HG02678 (cell line): ENCODE results near the gene KRTAP2-4.
"Not testable (repeated sequence)": the region's sequence is repeated elsewhere in the genome, so short reads cannot be mapped to it uniquely, and the experiment has no call there.

ENCODE experiments used
- ATAC-seq: cut with Tn5 transposase; IDR thresholded peaks from one replicate; pipeline ENCODE4 v1.9.1; 2021; ENCODE audit warnings: mild to moderate bottlenecking, moderate library complexity; ENCODE audit not compliant: unreplicated experiment

The KRTAP2-4 gene, protein sequence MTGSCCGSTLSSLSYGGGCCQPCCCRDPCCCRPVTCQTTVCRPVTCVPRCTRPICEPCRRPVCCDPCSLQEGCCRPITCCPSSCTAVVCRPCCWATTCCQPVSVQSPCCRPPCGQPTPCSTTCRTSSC

DNA sequence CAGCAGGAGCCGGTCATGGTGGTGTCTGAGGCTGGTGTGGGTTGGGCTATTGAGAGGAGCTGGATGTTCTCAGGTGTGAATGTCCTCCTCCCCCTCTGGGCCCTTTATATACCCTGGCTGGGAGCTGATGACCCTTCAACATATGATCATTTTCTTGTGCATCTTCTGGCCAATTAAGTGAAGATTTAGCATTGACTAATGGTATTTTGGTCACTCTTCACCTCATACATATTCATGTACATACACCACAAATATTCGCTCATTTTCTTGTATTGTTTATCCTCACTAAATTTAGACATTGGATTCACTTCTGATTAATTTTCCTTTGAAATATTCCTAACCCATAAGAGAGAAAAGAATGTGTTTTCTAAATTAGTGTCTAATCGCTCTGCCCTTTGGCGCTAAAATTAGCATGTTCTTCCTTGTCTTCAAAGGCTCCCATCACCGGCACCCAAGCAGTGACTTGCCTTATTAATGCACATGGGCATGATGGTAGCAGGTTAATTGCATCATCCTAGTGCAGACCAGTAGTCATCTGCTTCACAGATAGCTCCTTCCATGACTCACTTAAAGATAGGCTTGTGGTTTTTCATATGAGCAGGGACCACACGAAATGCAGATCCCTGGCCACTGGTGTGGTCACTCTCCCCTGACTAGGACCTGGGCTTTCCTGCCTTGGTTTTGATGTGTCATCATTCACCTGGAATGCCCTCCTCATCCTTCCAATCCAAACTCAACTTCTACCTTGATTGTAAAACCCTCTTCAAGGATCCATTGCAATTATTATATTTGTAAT is at the start of gene KRTAP2-4:
Gene KRTAP2-4 (minus strand): TSS at position 51 of the 796 bp plus-strand sequence. CDS start 34 bp downstream, at position 17.
- ATAC-seq: no peak

- no peak for ATAC-seq
These were observed 45.6 kb upstream of the KRTAP2-4 start for GRCh38 chr17:41111151-41111885.

GRCh38 chr17:41108728-41109386 is 43.2 kb upstream of the KRTAP2-4 start:
- ATAC-seq: not testable (repeated sequence)

- ATAC-seq: no peak
These were observed 42.3 kb upstream of the KRTAP2-4 start for GRCh38 chr17:41107941-41108450.

GRCh38 chr17:41105347-41105746 is 39.7 kb upstream of the KRTAP2-4 start, which contains the start of gene KRTAP4-9:
Gene KRTAP4-9 (plus strand): TSS chr17:41105389. CDS start chr17:41105389, 0 bp downstream.
- ATAC-seq: not testable (repeated sequence)

DNA sequence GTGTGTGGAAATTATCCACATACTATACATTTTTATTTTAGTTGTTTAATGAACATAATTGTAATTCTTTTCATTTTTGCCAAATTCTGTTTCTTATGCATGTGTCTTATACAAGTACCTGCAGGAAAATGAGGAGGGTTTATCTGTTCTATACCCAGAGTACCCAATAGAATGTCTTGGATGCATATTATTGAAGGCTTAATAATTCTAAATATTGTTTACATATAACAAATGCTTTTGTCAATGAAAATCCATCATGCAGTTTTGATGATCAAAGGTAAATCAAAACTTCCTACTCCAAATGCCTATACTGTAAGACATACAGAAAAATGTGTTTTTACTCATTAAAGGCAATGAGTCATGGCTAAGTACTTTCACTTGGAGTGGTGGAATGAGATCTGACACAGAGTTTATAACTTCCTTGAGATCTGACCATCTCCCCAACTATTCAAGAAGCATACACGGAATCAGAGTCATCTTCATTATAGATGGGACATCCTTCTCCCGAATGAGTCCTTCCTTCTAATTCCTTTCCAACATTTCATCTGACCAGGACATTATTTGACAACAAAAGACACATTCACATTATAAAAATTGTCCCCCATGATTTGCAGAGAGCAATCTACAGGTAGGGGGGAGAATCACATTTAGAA is 38.8 kb upstream of the KRTAP2-4 start:
- not testable (repeated sequence) for ATAC-seq

- no peak for ATAC-seq
These were observed 38.2 kb upstream of the KRTAP2-4 start for GRCh38 chr17:41103896-41104295.

- ATAC-seq: no peak
These were observed 36.0 kb upstream of the KRTAP2-4 start, which contains the start of gene KRTAP4-16 for GRCh38 chr17:41101586-41102259. Gene KRTAP4-16 (minus strand): TSS chr17:41102209. CDS start chr17:41102209, 0 bp downstream.

- ATAC-seq: not testable (repeated sequence)
These were observed 34.2 kb upstream of the KRTAP2-4 start for GRCh38 chr17:41099682-41100480.

DNA sequence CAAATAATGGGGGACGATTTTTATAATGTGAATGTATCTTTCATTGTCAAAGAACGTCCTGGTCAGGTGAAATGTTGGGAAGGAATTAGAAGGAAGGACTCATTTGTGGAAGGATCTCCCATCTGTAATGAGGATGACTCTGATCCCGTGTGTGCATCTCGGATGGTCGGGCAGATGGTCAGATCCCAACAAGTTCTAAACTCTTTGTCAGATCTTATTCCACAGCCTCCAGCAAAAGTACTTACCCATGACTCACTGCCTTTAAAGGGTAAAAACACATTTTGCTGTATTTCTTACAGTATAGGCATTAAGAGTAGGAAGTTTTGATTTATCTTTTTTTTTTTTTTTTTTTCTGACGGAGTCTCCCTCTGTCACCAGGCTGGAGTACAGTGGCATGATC is 32.8 kb upstream of the KRTAP2-4 start:
- ATAC-seq: no peak

DNA sequence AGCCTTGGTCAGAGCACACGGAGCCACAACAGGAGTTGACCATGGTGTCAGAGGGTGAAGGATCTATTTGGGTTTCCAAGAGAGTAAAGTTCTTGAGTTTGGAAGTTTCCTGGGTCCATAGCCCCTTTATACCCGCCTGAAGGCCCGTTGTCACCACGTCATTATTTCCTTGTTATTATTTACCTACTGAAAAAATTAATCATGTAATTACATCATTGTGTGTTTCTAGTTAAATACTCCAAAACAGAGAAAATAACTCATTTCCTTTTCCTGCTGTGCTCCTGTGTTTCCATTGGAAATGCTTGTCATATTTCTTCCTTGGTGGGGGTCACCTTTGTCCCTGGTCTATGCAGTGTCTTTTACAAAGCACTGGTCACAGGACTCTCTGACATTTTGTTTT is 32.4 kb upstream of the KRTAP2-4 start, which contains the start of gene KRTAP4-8:
Gene KRTAP4-8 (minus strand): TSS at position 101 of the 400 bp plus-strand sequence. CDS start 58 bp downstream, at position 43.
- no peak for ATAC-seq

DNA sequence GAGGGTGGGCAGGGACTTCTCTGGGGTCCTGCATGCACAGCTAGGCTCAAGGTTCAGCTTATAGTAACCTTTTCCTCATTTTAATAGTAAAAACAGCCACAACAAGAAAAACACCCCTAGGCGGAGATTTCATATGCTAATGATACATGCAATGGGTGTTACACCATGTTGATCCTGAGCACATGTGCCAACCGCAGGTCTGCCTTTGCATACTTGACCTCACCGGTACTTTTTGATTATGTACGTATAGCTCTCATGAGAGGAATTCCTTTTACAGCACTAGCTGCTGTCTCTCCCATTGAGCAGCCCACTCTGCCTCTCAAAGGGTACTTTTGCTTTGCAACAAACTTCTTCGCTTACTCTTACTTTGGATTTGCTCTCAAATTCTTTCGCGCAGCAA is 30.4 kb upstream of the KRTAP2-4 start:
- no peak for ATAC-seq

DNA sequence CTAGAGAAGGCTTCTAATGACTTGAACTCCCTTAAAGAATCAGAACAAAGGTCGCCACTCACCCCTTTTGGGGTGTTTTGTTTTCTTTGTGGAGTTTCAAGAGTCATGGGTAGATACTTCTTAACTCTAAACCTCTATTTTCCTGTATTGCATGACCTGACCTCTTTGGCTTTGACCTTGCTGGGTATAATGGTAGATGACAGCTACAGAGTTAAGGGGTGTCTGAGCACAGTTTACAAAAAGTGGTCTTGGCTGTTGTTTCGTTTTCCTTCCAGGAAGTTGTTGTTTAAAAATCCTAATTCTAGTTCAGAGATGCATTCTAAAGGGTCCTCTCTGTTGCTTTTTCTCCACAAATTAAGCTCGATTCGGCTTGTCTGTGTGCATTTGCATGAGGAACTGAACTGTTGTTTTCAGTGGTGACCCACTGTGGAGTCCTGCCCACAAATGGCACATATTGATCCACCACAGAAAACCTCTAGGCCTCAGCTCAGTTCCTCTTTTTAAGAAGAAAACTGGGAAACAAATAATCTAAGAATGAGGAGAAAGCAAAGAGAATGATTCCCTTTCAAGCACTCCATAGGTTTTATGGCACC is 23.2 kb upstream of the KRTAP2-4 start:
- not testable (repeated sequence) for ATAC-seq

DNA sequence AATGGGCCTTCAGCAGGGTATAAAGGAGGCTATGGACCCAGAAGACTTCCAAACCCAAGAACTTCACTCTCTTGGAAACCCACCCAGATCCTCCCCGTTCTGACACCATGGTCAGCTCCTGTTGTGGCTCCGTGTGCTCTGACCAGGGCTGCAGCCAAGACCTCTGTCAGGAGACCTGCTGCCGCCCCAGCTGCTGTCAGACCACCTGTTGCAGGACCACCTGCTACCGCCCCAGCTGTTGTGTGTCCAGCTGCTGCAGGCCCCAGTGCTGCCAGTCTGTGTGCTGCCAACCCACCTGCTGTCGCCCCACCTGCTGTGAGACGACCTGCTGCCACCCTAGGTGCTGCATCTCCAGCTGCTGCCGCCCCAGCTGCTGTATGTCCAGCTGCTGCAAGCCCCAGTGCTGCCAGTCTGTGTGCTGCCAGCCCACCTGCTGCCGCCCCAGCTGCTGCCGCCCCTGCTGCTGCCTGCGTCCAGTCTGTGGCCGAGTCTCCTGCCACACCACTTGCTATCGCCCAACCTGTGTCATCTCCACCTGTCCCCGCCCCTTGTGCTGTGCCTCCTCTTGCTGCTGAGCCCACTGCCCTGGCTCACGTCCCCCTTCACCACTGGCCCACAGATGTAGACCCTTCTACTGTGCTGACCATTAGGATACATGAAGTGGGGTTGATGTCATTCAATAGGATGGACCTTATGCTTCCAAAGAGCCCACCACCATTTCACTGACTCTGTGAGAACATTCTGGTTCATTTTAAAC is 18.6 kb upstream of the KRTAP2-4 start, which contains the start of gene KRTAP4-7:
Gene KRTAP4-7 (plus strand): TSS at position 51 of the 757 bp plus-strand sequence. CDS start 57 bp downstream, at position 108.
- ATAC-seq: not testable (repeated sequence)

- ATAC-seq: not testable (repeated sequence)
These were observed 17.7 kb upstream of the KRTAP2-4 start for GRCh38 chr17:41083427-41083826.

DNA sequence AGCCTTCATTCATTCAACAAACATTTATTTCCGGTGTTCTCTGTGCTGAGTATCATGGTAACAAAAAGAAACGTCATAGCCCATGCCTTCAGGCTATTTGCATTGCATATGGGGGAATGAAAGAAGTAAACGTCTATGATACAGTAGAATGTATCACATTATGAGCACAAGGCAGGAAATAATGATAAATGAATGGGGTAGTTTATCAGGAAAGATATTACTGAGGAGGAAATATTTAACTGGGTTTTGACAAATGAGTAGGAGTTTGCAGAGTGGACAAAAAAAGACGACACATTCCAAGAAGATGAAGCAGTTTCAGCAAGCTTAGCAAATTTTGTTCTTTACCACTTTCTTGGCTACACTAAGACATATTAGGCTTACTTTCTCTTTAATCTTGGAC is 16.9 kb upstream of the KRTAP2-4 start:
- no peak for ATAC-seq

DNA sequence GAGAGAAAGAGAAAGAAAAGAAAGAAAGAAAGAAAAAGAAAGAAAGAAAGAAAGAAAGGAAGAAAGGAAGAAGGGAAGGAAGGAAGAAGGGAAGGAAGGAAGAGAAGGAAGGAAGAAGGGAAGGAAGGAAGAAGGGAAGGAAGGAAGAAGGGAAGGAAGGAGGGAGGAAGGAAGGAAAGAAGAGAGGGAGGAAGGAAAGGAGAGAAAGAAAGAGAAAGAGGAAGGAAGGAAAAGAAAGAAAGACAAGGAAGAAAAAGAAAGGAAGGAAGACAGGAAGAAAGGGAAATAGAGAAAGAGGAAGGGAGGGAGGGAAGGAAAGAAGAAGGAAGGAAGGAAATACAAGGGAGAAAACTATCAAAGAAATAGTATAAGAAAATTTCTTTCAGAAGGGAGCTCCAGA is 11.1 kb upstream of the KRTAP2-4 start:
- ATAC-seq: no peak
